Stimulated activated naive CD8-positive, alpha-beta T cell treated with anti-CD3 and anti-CD28 coated beads, Interleukin-15, Interleukin-2, amounts not matched to agents 100 U/mL and 50 U/mL, for 24 hours (primary cell): ENCODE data around the gene ANKLE2.
"Not testable (repeated sequence)": the region's sequence is repeated elsewhere in the genome, so short reads cannot be mapped to it uniquely, and the experiment has no call there.

Source experiments
- ATAC-seq: fragments of 150-1000 bp; cut with Tn5 transposase; one replicate; pipeline ENCODE4 v1.10.0; 2021
- DNase-seq: peaks from one replicate; pipeline ENCODE4 v3.0.0; 2021

The ANKLE2 gene

DNA sequence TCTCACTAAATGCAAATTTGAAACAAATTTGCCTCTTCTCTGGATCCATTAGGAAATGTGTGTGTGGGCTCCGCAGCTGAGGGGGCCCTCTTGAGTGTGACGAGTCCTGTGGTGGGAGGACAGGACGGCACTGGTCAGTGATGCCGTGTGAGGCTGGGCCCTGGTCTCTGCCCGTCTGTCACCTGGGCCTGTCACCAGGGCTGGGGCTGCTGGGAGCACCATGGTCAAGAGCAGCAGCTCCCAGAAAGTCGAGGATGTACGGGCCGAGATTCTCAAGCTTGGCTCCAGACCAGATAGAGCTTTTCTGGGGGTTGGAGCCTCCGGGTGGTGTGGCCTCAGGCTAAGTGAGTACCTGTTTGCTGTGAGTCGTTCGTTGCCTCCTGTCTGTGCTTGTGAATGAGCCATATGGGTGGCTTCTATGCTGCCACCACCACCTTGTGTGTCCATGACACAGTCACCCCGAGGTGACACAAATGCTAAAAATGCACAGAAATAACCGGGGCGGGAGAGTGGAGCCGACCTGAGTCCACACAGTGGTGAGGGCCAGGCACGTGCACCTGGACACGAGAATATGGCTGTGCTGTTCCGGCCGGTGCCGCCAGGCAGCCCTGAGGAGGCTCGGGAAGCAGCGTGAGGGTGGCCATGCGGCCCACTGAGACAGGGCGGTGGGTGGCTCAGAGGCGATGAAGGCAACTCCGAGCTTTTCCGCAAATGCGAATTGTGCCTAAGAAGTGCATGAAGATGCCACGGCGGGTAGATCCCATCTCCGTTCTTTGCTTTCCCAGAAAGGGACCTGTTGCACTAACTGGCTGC, 42.3 kb downstream of the ANKLE2 start:
- ATAC-seq: no peak
- no peak for DNase-seq

DNA sequence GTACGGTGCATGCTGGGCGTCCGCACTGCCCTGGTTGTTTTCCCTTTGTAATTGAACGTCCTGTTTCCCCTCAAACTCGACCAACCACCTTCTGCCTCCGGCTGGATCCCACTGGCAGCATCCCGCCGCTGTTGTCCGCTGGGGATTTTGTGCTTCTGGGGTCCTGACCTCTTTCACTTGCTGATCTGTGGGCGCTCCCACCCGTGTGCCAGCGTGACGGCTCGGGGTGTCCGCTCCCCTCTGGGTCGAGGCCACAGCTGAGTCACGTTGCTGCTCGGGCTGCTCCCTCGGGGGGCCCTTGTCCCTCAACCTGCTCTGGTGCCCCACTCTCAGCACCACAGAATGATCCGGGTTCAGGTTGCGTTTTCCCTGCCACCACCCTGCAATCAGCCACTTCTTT, 43.0 kb downstream of the ANKLE2 start:
- DNase-seq (no peak), ATAC-seq (no peak)

DNA sequence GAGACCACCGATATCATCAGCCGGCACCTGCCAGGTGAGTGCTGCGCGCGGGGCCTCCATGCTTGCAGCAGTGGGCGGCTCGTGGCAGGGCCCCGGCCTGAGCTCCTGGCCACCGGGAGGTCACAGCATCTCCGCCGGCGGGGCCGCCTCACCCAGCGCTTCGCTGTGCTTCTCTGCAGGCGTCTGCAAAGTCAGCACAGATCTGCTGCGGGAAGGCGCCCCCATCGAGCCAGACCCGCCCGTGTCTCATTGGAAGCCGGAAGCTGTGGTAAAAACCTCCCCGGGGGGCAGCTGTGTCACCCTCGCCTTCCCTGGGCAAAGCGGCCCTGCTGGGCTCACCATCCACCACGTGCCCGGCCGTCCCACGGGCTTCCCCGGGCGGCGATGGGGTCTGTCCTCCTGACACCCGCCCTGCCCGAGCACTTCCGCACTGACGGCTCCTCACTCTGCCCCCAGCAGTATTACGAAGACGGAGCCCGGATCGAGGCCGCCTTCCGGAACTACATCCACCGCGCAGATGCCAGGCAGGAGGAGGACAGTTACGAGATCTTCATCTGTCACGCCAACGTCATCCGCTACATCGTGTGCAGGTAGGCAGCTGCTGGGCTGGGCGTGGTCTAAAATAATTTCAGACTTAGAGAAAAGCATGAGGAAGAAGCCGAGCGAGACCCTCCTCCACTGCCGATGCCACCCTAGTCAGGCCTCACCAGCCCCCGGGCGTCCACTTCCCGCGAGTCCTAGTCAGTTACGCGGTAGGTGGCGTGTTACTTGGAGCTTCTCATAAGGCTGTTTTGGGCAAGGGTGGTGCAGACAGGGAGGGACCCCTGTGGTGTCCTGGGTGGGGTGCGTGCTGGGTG, 43.9 kb downstream of the ANKLE2 start:
- no peak for DNase-seq
- no peak for ATAC-seq

DNA sequence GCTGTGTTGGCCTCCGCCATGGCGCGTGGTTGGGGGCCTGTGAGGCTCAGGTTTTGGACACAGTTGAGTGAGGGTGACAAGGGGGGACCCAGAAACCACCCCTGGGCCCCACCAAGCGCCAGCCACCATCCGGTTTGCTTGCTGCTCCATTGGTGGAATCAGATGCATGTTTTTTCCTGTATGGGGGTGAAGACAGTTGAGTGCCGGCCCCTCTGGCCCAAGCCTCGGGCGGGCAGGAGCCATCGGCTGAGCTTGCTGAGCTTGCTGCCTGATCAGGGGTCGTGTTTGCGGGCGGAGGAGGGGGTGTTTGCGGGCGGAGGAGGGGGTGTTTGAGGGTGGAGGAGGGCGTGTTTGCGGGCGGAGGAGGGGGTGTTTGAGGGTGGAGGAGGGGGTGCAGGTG, 44.6 kb downstream of the ANKLE2 start:
- ATAC-seq (no peak), DNase-seq (no peak)

DNA sequence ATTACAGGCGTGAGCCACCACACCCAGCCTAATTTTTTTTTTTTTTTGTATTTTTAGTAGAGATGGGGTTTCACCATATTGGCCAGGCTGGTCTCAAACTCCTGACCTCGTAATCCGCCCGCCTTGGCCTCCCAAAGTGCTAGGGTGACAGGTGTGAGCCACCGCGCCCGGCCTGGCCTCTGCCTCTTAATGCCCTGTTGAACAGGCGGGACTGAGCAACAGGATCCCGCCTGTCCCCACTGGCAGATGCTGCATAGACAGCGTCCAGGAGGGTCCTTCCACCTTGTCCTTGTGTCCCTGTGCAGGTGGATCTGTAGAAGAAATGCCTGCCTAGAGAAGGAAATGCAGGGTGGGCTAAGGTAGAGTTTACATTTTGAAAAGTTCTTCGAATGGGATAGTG, 45.3 kb downstream of the ANKLE2 start:
- ATAC-seq (no peak), DNase-seq (no peak)

DNA sequence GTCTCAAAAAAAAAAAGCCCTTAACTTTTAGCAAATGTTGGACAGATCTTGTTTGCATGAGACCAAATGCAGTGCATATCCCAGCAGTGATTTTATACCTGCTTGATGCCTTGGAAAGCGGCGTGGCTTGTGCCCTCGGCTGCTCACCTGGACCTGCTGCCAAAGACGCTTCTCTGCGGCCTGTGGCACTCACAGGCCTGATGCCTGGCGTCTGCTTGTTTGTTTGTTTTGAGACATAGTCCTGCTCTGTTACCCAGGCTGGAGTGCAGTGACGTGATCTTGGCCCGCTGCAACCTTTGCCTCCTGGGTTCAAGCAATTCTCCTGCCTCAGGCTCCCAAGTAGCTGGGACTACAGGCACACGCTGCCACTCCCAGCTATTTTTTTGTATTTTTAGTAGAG, 45.8 kb downstream of the ANKLE2 start:
- no peak for DNase-seq
- ATAC-seq: no peak

DNA sequence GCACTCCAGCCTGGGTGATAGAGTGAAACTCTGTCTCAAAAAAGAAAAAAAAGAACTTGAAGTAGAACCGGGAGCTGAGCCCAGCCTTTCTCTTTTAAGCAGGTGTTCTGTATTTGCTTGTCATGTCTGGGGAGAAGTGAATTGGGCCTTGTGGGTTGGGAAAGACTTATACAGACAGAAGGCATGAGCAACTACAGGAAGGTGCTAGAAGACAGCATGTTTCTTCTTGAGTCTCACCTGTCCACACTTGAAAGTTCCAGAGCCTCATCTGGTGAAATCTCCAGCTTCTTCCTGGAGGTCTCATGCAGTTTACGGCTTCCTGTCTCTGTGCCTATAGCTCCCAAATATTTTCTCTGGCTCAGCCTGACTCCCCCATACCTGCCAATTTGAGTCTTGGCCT, 48.5 kb downstream of the ANKLE2 start:
- ATAC-seq (no peak), DNase-seq (no peak)

DNA sequence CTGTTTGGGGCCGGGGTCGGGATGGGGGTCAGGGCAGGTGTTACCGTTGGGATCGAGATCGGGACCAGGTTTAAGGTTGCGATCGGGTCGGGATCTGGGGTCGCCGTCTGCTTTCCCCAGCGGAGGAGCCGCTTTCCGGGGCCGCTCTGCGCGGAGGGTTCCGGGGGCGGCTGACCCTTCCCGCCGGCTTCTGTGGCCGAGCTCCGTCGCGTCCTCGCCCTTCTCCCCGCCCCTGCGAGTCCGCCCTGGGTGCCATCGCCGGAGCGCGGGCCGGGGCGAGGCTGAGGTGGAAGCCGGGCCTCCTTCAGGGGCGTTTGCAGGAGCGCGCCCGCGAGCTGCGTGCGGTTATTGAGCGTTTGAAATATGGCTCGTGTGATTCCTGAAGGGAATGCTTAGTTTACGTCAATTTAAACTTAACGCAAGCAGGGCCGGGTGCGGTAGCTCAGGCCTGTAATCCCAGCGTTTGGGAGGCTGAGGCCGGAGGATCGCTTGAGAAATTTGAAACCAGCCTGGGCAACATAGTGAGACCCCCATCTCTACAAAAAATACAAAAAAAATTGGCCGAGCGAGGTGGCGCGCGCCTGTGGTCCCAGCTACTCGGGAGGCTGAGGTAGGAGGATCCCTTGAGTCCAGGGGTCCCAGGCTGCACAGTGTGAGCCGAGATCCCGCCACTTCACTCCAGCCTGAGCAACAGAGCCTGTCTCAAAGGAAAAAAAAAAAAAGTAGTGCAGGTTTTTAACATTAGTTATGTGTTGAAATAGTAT, 50.4 kb downstream of the ANKLE2 start:
- DNase-seq (peak; percentile 46), ATAC-seq (peak; percentile 15)

DNA sequence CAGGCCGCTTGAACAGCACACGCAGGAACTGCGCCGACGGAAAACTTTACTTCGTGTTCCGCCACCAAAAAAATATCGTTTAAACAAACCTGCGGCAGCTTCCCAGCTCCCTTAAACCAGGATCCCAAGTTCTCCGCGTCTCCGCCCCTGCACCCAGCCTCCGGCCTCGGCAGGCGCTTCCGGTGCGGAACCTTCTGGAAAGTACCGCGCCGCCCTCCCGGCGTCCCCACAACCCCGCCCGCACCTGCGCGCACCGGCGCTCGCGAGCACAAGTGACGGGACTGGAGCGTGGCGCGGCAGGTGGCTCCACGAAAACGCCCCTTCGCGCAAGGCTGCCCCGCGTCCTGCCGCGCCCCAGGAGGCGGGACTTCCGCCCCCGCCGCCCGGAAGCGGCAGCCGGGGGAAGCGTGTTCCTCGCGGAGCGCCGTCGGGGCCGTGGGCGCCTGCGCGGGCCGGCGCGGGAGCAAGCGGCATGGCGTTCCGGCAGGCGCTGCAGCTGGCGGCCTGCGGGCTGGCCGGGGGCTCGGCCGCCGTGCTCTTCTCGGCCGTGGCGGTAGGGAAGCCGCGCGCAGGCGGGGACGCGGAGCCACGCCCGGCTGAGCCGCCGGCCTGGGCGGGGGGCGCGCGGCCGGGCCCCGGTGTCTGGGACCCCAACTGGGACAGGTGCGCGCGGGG, 51.1 kb downstream of the ANKLE2 start, which contains the start of gene PGAM5:
Gene PGAM5, plus strand, starts transcription at position 438 of the 675 bp plus-strand sequence. Its CDS starts 35 bp downstream, at position 473.
- peak; percentile 94 for ATAC-seq

DNA sequence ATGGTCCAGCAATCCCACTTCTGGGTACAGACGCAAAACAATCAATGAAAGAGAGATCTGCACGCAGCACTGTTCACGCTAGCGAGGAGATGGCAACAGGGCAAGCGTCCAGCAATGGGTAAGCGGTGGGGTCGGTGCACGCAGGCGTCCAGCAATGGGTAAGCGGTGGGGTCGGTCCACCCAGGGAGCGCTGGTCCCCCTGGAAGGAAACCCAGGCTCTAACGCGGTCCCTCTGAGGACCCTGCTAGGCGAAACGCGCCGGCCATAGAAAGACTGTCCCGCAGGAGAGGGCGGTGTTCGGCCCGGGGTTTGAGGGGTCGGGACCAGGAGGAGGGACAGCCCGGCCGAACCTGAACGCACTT, 51.6 kb downstream of the ANKLE2 start:
- ATAC-seq (no peak), DNase-seq (peak; percentile 30)

More for the DNA sequence above, 51.1 kb downstream of the ANKLE2 start, which contains the start of gene PGAM5:
- peak; percentile 89 for DNase-seq

DNA sequence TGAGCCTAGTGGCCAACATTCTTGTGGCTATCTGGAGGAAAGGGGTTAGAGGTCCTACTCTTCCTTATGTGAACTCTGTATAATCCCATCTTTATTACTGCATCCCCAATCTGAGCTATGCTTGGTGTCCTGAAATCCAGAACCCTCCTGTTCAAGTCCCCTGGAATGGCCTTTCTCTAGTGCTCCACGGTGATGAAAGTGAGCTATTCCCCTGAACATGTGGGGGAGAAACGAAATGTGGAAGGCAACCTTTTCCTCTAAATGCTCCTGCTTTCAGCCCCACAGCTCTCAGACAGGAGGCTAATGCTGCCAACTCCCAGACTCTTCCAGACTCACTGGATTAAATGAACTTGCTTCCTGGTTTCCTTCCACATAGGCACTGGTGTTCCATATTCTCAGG, 53.5 kb downstream of the ANKLE2 start:
- no peak for DNase-seq
- no peak for ATAC-seq

DNA sequence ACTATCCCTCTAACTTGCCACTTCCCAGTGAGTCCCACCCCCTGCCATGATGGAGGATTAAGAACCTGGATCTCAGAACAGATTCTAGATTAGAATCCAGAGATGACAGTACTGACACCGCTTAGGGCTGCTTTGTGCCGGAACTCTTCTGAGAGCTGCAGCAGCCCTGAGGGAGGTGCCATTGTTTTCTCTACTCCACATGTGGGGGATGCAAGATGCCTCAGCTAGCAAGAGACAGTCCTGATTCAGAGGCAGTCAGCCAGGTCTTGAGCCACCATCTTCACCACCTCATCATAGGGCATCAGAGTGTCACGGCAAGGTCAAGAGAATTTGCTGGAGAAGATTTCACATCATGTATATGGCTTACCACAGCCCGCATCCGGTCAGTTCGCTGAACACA, 54.4 kb downstream of the ANKLE2 start:
- ATAC-seq: no peak
- no peak for DNase-seq

DNA sequence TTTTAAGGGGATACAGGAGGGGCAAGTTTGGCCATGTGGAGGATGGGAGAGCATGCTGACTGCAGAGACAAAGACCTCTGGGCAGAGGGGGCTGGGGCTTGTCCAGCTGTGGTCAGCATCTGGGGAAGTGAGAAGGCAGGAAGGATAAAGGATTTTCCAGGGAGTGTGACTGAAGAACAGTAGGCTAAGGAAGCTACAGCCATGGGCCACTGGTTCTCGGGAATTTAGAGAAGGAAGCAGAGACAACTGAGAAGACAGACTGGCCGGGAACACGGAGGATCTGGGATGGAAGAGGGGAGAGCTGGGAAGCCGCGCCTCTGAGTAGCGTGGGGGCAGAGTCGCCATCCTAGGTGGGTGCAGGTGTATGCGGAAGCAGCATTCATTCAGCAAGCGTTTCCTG, 58.0 kb downstream of the ANKLE2 start:
- ATAC-seq (no peak), DNase-seq (no peak)

DNA sequence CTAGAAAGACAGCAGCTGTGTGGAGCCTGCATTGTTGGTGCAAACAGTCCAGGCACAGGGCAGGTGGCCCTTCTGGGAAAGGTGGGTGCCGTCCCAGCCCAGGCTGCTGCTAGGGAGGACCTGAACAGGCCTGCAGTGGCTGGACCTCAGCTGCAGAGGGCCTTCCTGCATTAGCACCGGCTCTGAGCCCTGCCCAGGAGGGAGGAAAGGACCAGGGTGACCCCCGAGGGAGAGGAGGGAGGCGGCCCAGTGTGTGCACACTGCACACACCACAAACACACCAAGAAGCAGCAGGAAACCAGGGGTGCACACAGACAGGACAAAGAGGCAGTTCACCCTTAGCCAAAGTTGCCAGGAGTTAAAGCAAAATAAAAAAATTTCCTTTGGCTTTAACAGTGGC, 59.0 kb downstream of the ANKLE2 start:
- ATAC-seq (no peak), DNase-seq (no peak)

DNA sequence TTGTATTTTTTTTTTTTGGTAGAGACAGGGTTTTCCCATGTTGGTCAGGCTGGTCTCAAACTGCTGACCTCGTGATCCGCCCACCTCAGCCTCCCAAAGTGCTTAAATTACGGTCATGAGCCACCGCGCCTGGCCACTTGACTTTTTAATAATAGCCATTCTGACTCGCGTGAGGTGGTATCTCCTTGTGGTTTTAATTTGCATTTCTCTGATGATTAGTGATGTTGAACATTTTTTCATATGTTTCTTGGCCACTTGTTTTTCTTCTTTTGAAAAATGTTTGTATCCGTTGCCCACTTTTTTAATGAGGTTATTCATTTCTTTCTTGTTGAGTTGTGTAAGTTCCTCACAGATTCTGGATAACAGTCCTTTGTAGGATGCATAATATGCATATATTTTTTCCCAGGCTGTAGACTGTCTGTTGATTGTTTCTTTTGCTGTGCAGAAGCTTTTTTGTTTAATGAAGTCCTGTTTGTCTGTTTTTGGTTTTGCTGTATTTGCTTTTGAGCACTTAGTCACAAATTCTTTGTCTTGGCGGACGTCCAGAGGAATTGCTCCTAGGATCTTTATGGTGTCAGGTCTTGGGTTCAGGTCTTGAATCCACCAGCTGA, 61.3 kb downstream of the ANKLE2 start:
- no peak for DNase-seq

DNA sequence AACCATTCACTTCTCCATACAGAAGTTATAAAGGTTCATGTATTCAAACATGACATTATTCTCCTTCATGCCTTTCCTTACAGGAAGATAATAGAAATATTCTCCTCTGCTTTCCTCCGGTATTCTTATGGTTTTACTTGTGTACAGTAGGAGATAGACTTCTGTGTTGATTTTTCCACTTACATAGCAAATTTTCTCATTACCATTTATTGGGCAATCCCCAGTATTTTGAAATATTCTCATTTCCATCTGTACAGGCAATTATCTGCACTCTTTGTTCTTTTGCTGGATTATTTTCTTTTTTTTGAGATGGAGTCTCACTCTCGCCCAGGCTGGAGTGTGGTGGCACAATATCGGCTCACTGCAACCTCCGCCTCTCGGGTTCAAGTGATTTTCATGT, 63.3 kb downstream of the ANKLE2 start:
- no peak for ATAC-seq
- DNase-seq: no peak

More for the DNA sequence above, 61.3 kb downstream of the ANKLE2 start:
- no peak for ATAC-seq

DNA sequence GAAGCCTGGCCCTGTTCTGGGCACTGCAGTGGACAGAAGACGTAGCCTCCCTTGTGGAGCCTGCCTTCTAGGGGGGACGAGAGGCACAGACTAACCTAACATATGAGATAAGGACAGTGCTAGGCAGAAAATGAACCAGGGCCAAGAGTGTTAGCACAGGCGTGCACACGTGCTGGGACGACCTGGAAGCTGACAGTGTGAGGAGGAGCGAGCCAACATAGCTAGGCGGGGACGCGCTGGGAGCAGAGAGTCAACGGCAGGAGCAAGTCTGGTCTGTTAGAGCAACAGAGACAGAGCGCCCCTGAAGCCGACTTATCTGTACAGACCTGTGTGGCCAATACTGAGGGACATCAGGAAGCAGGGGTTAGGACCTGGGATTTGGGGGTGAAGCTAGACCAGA, 66.2 kb downstream of the ANKLE2 start:
- ATAC-seq: no peak
- DNase-seq: no peak

DNA sequence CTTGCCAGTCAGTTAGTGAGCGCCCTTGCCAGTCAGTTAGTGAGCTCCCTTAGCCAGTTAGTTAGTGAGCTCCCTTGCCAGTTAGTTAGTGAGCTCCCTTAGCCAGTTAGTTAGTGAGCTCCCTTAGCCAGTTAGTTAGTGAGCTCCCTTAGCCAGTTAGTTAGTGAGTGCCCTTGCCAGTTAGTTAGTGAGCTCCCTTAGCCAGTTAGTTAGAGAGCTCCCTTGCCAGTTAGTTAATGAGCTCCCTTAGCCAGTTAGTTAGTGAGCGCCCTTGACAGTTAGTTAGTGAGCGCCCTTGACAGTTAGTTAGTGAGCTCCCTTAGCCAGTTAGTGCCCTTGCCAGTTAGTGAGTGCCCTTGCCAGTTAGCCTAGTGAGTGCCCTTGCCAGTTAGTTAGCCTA, 66.7 kb downstream of the ANKLE2 start:
- not testable (repeated sequence) for DNase-seq

DNA sequence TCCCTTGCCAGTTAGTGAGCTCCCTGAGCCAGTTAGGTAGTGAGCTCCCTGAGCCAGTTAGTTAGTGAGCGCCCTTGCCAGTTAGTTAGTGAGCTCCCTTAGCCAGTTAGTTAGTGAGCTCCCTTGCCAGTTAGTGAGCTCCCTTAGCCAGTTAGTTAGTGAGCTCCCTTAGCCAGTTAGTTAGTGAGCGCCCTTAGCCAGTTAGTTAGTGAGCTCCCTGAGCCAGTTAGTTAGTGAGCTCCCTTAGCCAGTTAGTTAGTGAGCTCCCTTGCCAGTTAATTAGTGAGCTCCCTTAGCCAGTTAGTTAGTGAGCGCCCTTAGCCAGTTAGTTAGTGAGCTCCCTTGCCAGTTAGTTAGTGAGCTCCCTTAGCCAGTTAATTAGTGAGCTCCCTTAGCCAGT, 69.6 kb downstream of the ANKLE2 start:
- ATAC-seq, DNase-seq: not testable (repeated sequence)

More for the DNA sequence above, 66.7 kb downstream of the ANKLE2 start:
- ATAC-seq: not testable (repeated sequence)

DNA sequence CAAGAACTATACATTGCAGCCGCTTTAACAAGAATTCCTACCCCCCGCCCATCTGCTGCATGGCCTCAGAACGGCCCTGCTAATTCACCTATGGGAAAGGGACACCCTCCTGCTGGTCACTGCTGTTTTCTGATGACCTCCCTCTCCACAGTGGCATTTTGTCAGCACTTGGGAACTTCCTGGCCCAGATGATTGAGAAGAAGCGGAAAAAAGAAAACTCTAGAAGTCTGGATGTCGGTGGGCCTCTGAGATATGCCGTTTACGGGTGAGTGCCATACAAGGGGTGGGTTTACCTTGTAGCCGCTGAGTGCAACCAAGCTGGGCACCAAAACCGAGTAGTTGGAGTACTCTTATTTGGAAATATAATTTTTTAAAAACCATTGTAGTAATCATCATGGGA, 71.5 kb downstream of the ANKLE2 start:
- DNase-seq (no peak), ATAC-seq (no peak)

DNA sequence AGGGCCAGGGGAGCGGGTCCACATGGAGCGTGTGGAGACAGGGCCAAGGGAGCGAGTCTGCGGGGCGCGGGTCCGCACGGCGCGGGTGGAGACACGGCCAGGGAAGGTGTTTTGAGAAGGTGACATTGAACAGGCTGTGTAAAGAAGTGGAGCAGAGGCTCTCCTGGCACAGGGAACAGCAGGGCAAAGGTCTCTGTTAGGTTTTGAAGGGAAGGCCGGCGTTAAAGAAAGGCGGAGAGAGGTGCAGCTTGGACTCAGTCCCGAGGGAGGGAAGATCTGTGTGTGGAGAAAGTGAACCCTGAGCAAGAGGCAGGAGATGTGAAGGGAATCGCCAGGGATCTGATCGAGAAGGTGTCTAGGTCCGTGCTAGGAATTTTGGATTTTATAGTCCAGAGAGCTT, 72.4 kb downstream of the ANKLE2 start:
- ATAC-seq: no peak
- DNase-seq: no peak
